PC-9 (cell line): ENCODE measurements around the gene PHLDA1.

Experiments
- EZH2 ChIP-seq: fragments of 200-600 bp; sonication (generic); IDR thresholded peaks from 2 replicates; pipeline ENCODE4 v1.8.0; 2017; ENCODE audit warnings: antibody characterized with exemption, low read depth
- TF ChIP-seq, protein P1 (sequence below): fragments of 200-600 bp; sonication (generic); conservative IDR thresholded peaks from 2 replicates; pipeline ENCODE4 v1.6.1; 2017; ENCODE audit warnings: mixed run types, antibody characterized with exemption, mild to moderate bottlenecking, moderate library complexity

DNA sequence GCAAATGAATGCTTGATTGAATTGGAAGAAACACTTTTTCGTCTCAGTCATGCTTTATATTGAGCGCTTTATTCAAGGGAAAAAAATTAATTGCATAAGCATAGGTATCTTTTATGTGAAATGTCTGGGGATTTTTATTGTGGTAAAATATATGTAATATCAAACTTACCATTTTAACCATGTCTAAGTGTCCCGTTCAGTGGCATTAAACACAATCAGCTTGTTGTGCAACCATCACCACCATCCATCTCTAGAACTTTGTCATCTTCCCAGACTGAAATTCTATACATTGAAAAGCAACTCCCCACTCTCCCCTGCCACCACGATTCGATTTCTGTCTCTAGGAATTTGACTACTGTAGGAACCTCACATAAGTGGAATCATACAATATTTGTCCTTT is 39.8 kb downstream of the PHLDA1 start:
- TF ChIP-seq, protein P1, sequence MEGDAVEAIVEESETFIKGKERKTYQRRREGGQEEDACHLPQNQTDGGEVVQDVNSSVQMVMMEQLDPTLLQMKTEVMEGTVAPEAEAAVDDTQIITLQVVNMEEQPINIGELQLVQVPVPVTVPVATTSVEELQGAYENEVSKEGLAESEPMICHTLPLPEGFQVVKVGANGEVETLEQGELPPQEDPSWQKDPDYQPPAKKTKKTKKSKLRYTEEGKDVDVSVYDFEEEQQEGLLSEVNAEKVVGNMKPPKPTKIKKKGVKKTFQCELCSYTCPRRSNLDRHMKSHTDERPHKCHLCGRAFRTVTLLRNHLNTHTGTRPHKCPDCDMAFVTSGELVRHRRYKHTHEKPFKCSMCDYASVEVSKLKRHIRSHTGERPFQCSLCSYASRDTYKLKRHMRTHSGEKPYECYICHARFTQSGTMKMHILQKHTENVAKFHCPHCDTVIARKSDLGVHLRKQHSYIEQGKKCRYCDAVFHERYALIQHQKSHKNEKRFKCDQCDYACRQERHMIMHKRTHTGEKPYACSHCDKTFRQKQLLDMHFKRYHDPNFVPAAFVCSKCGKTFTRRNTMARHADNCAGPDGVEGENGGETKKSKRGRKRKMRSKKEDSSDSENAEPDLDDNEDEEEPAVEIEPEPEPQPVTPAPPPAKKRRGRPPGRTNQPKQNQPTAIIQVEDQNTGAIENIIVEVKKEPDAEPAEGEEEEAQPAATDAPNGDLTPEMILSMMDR: no peak
- no peak for TF ChIP-seq EZH2
